ENCODE measurements around the gene TMEM163. TPM values are rescaled to one million over a fixed set of nuclear protein-coding genes. Genes with fewer than 3 reads are reported as not detected.

TMEM163 gene
- total RNA-seq, 1 experiment from 2014 or later = 0.12 TPM

GRCh38 chr2:134498654-134499053 is 220.1 kb downstream of the TMEM163 start:
- CTCF ChIA-PET = no interaction called here
- TF ChIP-seq SIN3A (IDR thresholded peaks at IDR 0.05; ENCODE audit: low read depth) (no peak), RAD21 (IDR thresholded peaks at IDR 0.05; ENCODE audit: low read depth) (no peak), EZH2phosphoT487 (IDR thresholded peaks at IDR 0.05; ENCODE audit: borderline replicate concordance) (no peak), CBX3 (IDR thresholded peaks at IDR 0.05; ENCODE audit: low read depth) (no peak), POLR2A (IDR thresholded peaks at IDR 0.05; ENCODE audit: borderline replicate concordance, extremely low read depth, insufficient read depth, insufficient read length) (no peak), JUND (IDR thresholded peaks at IDR 0.05) (no peak), TCF7L2 (IDR thresholded peaks at IDR 0.05; ENCODE audit: borderline replicate concordance, extremely low read depth, insufficient read depth, insufficient read length) (no peak), ELF1 (IDR thresholded peaks at IDR 0.05; ENCODE audit: borderline replicate concordance, low read depth) (no peak), POLR2AphosphoS5 (IDR thresholded peaks at IDR 0.05; ENCODE audit: low read depth, low read length) (no peak), EZH2 (IDR thresholded peaks at IDR 0.05) (no peak), YY1 (IDR thresholded peaks at IDR 0.05; ENCODE audit: extremely low read depth, insufficient replicate concordance, low read depth, low read length) (no peak), ATF3 (IDR thresholded peaks at IDR 0.05) (no peak), FOSL1 (IDR thresholded peaks at IDR 0.05; ENCODE audit: low read depth) (no peak), SRF (IDR thresholded peaks at IDR 0.05; ENCODE audit: low read depth) (no peak)
- TF ChIP-seq, protein P1, sequence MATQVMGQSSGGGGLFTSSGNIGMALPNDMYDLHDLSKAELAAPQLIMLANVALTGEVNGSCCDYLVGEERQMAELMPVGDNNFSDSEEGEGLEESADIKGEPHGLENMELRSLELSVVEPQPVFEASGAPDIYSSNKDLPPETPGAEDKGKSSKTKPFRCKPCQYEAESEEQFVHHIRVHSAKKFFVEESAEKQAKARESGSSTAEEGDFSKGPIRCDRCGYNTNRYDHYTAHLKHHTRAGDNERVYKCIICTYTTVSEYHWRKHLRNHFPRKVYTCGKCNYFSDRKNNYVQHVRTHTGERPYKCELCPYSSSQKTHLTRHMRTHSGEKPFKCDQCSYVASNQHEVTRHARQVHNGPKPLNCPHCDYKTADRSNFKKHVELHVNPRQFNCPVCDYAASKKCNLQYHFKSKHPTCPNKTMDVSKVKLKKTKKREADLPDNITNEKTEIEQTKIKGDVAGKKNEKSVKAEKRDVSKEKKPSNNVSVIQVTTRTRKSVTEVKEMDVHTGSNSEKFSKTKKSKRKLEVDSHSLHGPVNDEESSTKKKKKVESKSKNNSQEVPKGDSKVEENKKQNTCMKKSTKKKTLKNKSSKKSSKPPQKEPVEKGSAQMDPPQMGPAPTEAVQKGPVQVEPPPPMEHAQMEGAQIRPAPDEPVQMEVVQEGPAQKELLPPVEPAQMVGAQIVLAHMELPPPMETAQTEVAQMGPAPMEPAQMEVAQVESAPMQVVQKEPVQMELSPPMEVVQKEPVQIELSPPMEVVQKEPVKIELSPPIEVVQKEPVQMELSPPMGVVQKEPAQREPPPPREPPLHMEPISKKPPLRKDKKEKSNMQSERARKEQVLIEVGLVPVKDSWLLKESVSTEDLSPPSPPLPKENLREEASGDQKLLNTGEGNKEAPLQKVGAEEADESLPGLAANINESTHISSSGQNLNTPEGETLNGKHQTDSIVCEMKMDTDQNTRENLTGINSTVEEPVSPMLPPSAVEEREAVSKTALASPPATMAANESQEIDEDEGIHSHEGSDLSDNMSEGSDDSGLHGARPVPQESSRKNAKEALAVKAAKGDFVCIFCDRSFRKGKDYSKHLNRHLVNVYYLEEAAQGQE (IDR thresholded peaks at IDR 0.05; ENCODE audit: low read depth) = no peak
- RAD21 ChIA-PET (ENCODE audit: low non-redundant PET in 1 of 2, low total read pairs in 2 of 2, uncharacterized antibody in 2 of 2, unreplicated experiment in 2 of 2) = no interaction called here
- ATAC-seq = no peak
- DNase-seq (ENCODE audit: low read depth, low spot score) = no peak
- no peak overlapping the region for H3K4me3 ChIP-seq (replicated peaks in 1 of 2; ENCODE audit: low read depth in 1 of 2, low read length in 2 of 2)
- no peaks in the 10 kb centered on the region for H3K4me1 ChIP-seq (ENCODE audit: control insufficient read depth in 1 of 2, insufficient read depth in 2 of 2, low read length in 2 of 2)
- H3K36me3 ChIP-seq (ENCODE audit: control insufficient read depth in 1 of 2, insufficient read depth in 2 of 2, low read length in 2 of 2) = no peaks in the 10 kb centered on the region
- H3K79me2 ChIP-seq (ENCODE audit: insufficient read depth, low read length) = no peaks in the 10 kb centered on the region
- POLR2A ChIA-PET = no interaction called here
- no peaks in the 10 kb centered on the region for H3K9me3 ChIP-seq (ENCODE audit: control insufficient read depth in 1 of 2, insufficient read depth in 1 of 2, low read depth in 1 of 2, low read length in 2 of 2)
- H3K27ac ChIP-seq (ENCODE audit: low read depth, low read length) = no peak overlapping the region
- intact Hi-C loops (cut with micrococcal nuclease) = no loop called here
- no peaks in the 10 kb centered on the region for H3K9me2 ChIP-seq (ENCODE audit: insufficient read depth)
- H3K9ac ChIP-seq (ENCODE audit: low read length) = no peak overlapping the region
- H2AFZ ChIP-seq (ENCODE audit: low read depth, low read length, poor library complexity, severe bottlenecking) = no peak overlapping the region
- no peaks in the 10 kb centered on the region for H4K20me1 ChIP-seq (ENCODE audit: insufficient read depth)
- no peak overlapping the region for H3K4me2 ChIP-seq (ENCODE audit: low read length)
- BruUV-seq (replicated peaks) = no TSS peak
- peaks cover 5% of the 10 kb centered on the region; the same call in 1 of the 2 replicates for H3K27me3 ChIP-seq (ENCODE audit: insufficient read depth, low read length)

Measured in HCT116 (cell line).